HPDE6-E6E7 (cell line): ENCODE data around the gene COX11.

Experiments
- DNase-seq: peaks from one replicate; pipeline ENCODE4 v3.0.0; 2011; ENCODE audit warnings: missing footprints; ENCODE audit errors: extremely low spot score

The COX11 gene, protein sequence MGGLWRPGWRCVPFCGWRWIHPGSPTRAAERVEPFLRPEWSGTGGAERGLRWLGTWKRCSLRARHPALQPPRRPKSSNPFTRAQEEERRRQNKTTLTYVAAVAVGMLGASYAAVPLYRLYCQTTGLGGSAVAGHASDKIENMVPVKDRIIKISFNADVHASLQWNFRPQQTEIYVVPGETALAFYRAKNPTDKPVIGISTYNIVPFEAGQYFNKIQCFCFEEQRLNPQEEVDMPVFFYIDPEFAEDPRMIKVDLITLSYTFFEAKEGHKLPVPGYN

DNA sequence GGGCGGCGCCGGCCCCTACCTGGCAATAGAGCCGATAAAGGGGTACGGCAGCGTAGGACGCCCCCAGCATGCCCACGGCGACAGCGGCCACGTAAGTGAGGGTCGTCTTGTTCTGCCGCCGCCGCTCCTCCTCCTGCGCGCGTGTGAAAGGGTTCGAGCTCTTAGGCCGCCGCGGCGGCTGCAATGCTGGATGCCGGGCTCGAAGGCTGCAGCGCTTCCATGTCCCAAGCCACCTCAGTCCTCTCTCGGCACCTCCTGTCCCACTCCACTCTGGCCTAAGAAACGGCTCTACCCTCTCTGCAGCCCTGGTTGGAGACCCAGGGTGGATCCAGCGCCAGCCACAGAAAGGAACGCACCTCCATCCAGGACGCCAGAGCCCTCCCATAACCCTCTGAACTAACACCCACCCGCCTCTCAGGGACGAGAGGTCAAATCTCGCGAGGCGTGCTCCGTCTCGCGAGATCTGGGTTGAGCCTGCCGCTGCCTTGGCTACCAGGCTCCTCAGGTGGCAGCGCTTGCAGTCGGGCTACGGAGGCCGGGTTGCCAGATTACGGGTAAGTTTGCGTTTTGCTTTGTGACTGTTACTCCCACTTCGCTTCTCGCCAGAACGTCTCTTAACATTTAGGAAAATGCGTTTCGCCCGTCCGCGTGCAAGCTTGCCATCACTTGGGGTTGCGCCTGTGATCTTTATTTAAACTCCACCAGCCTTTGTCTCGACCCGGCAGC lies at the start of gene COX11, which contains the start of gene STXBP4:
TSS of gene COX11 (minus strand) at position 393 of the 726 bp plus-strand sequence. CDS start at position 385, 8 bp downstream.
TSS of gene STXBP4 (plus strand) at position 504 of the 726 bp plus-strand sequence. CDS start 17,455 bp downstream, outside the sequence.
- peak; percentile 97 for DNase-seq

DNA sequence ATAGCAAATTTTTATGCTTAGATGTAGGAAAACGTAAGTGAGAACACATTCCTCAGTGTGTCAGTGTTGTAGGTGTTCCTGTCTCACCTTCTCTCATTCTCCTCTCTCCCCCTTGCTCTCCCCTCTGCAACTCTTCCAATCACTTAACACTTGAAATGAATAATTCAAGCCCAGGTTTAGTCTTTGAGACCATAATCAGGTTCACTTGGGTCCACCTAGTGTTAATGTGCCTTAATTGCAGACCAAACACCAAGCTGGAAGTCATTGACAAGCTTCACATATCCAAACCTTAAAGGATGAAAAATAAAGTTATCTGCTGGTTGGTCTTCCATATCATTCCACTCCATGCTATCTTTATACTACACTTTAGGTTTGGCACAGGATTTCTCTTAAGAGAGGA lies 37.1 kb upstream of the COX11 start:
- DNase-seq = no peak

DNA sequence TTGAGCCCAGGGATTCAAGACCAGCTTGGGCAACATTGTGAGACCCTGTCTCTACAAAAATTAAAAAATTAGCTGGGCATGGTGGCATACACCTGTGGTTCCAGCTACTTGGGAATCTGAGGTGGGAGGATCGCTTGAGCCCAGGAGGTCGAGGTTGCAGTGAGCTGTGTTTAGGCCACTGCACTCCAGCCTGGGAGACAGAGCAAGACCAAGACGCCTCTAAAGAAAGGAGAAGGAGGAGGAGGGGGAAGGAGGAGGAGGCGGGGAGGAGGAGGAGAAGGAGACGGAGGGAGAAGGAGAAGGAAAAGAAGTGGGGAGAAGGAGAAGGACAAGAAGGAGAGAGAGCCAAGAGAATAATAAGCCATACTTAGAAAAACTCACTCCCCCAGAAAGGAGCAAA lies 36.0 kb upstream of the COX11 start:
- no peak for DNase-seq

DNA sequence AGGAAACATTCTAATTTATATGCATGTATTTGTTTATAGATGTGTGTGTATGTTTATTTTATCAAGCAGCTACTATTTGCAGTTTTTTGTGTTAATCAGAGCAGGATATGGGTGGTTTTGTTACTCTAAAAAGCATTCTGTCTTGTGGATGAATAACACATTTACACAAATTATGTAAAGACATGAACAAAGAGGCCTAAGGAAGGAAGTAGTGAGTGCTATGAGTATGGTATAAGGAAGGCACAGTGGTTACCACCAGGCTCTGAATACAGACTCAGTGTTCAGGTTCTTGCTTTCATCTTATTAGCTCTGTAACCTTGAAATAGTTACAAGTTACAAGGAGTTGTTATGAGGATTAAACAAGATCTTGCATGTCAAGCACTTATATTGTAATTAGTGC lies 34.0 kb upstream of the COX11 start:
- no peak for DNase-seq

DNA sequence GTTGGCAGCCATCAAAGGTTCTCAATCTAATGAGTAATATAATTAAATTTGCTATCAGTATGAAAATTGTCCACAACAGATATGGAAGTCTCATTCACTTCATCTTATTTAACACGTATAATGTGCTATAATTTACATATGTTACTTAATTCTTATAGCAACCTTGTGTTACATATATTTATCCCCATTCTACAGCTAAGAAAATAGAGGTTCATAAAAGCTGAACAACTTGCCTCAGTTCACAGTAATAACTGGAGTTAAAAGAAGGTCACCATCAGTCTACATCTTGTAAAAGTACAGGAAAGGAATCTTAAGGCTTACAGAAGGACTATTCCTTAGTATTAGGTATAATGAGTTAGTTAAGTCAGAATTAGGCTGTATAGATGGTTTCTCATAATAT lies 28.0 kb upstream of the COX11 start:
- DNase-seq = no peak

DNA sequence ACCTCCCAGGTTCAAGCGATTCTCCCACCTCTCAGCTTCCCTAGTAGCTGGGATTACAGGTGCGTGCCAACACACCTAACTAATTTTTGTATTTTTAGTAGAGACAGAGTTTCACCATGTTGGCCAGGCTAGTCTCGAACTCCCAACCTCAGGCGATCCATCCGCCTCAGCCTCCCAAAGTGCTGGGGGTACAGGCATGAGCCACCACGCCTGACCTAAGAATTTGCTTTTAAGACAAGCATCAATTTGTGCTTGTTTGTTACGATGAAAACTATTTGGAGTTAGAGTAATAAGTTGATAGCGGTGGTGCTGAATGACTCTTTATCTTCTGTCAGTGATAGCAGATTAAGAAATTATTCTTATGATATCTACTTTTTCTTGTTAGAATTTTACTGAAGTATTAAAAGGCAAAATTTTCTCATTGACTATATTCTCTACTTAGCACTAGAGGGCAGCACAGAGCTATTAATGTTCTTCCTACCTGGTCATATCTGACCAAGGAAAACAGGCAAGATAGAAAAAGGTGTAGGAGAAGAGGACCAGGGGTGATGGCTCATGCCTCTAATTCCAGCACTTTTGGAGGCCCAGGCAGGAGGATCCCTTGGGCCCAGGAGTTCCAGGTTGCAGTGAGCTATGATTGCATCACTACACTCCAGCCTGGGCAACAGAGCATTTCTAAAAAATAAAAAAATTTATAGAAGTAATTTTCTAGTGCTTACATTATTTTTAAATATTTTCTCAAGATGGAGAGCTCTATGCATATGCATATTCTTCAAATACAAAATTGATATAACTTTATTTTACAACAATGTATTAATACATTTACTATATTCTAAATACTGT lies 24.6 kb upstream of the COX11 start:
- DNase-seq = peak; percentile 37

GRCh38 chr17:54991567-54991966 lies 23.1 kb upstream of the COX11 start:
- DNase-seq = no peak

GRCh38 chr17:54990118-54990517 lies 21.7 kb upstream of the COX11 start:
- no peak for DNase-seq

- no peak for DNase-seq
These were observed 17.0 kb upstream of the COX11 start for GRCh38 chr17:54985476-54985875.

- DNase-seq = no peak
These were observed 14.8 kb upstream of the COX11 start for GRCh38 chr17:54983260-54983659.

DNA sequence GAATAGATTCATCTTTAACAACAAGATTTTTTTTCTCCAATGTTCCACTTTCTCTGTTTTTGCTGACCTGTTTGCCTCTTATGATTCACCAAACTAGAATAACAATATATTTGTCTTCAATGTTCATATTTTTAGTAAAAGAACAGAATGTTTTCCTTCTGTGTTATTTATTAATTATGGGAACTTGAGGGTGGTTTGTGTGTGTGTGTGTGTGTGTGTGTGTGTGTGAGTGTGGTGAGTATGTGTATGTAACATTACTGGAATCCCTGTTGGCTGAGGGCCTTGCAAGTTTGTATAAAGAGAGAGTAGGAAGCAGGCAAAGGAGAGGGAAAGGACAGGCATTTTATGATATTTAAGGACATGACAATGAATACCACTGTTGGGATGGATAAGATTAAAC lies 13.9 kb upstream of the COX11 start:
- no peak for DNase-seq

DNA sequence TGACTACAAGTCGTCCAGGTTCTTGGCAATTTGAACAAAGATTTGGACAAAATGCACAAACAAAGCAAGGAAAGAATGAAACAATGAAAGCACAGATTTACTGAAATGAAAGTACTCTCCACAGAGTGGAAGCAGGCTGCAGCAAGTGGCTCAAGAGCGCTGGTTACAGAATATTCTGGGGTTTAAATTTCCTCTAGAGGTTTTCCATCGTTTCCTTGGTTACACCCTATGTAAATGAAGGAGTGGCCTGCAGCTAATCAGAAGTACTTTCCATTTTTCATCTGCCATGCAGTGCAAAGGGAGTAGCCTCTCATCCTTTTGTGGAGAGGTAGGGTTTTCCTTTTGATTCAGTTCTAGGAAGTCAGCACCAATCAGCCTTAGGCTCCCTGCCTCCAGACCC lies 11.9 kb upstream of the COX11 start:
- DNase-seq = no peak

- no peak for DNase-seq
These were observed 11.2 kb upstream of the COX11 start for GRCh38 chr17:54979657-54980056.

DNA sequence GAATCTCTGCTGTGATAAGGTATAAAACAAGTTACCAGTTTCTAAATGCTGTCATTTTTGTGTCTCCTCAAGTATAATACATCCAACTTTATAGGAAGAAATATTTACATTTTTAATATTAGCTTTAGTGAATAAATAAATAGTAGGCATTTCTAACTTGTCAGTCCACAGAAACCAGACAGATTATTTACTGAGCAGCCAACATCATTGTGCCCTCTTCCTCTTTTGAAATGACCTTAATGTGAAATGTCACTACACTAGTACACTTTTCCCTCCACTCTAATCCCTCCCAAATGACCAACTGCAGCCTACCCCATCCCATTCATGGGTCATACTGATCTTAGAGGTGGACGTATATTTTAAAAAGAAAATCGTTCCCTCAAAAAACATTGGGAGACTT lies 9.3 kb upstream of the COX11 start:
- no peak for DNase-seq

GRCh38 chr17:54976316-54976715 lies 7.9 kb upstream of the COX11 start:
- no peak for DNase-seq

GRCh38 chr17:54974759-54975158 lies 6.3 kb upstream of the COX11 start:
- DNase-seq = no peak

- DNase-seq = no peak
These were observed 4.1 kb upstream of the COX11 start for GRCh38 chr17:54972406-54973138.

GRCh38 chr17:54971901-54972300 lies 3.4 kb upstream of the COX11 start:
- no peak for DNase-seq

DNA sequence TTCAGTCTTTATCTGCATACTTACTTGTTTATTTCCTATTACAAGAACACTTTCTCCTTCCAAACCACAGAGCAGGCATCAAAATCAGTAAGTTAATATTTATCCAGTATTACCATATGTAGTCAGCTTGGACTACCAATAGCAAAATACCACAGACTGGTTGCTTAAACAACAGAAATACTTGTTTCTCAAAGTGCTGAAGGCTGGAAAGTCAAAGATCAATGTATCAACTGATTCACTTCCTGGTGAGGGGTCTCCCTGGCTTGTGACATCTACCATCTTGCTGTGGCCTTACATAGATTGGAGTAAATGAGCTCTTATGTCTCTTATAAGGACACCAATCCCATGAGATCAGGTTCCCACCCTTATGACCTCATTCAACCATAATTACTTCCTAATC lies 2.7 kb upstream of the COX11 start:
- DNase-seq = no peak

- no peak for DNase-seq
These were observed 1.5 kb upstream of the COX11 start for GRCh38 chr17:54969658-54970572.

DNA sequence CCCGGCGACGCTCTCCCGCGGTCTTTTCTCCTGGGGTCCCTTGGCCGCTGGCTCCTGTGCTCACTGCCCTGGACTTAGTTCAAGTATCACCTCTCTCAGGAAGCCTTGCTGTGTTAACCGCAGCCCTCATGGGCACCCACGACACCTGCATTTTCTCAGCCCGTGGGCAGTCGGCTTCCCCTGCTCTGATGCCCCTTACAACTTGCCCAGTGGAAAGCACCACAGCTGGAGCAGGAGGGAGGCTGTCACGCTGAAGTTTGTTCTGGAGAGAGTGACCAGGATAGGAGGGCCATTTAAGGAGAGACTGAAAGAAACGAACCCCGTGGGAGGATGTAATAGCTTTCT lies 506 bp upstream of the COX11 start:
- DNase-seq = peak; percentile 13
